ENCODE data around the gene FKBP2. TPM values are rescaled to one million over a fixed set of nuclear protein-coding genes. Genes with fewer than 3 reads are reported as not detected.

FKBP2 gene
- total and polyA plus RNA-seq, 2 of the 13 experiments (the other 11 are each of a cell fraction or from before 2014, with no cell fraction given) = 30.1 to 53.3 TPM

GRCh38 chr11:64284962-64285884, 44.3 kb downstream of the FKBP2 start, which contains the start of gene GPR137 (continued):
- TF ChIP-seq ZNF280B (CRISPR knock-in tag; IDR thresholded peaks at IDR 0.05; ENCODE audit: borderline replicate concordance) (no peak), ZNF253 (CRISPR knock-in tag; IDR thresholded peaks at IDR 0.05; ENCODE audit: borderline replicate concordance) (no peak), ZNF512B (CRISPR knock-in tag; IDR thresholded peaks at IDR 0.05; ENCODE audit: borderline replicate concordance) (no peak), PAX8 (CRISPR knock-in tag; IDR thresholded peaks at IDR 0.05; ENCODE audit: borderline replicate concordance) (no peak), DRAP1 (CRISPR knock-in tag; IDR thresholded peaks at IDR 0.05) (no peak), TOPORS (CRISPR knock-in tag; IDR thresholded peaks at IDR 0.05) (no peak), ZNF451 (CRISPR knock-in tag; IDR thresholded peaks at IDR 0.05) (no peak), FOXP4 (CRISPR knock-in tag; IDR thresholded peaks at IDR 0.05) (no peak), MTF2 (CRISPR knock-in tag; IDR thresholded peaks at IDR 0.05; ENCODE audit: borderline replicate concordance) (no peak), TBX3 (IDR thresholded peaks at IDR 0.05; ENCODE audit: borderline replicate concordance) (no peak)
- TF ChIP-seq, protein P1, sequence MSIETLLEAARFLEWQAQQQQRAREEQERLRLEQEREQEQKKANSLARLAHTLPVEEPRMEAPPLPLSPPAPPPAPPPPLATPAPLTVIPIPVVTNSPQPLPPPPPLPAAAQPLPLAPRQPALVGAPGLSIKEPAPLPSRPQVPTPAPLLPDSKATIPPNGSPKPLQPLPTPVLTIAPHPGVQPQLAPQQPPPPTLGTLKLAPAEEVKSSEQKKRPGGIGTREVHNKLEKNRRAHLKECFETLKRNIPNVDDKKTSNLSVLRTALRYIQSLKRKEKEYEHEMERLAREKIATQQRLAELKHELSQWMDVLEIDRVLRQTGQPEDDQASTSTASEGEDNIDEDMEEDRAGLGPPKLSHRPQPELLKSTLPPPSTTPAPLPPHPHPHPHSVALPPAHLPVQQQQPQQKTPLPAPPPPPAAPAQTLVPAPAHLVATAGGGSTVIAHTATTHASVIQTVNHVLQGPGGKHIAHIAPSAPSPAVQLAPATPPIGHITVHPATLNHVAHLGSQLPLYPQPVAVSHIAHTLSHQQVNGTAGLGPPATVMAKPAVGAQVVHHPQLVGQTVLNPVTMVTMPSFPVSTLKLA (IDR thresholded peaks at IDR 0.05) = no peak
- TF ChIP-seq, protein P2, sequence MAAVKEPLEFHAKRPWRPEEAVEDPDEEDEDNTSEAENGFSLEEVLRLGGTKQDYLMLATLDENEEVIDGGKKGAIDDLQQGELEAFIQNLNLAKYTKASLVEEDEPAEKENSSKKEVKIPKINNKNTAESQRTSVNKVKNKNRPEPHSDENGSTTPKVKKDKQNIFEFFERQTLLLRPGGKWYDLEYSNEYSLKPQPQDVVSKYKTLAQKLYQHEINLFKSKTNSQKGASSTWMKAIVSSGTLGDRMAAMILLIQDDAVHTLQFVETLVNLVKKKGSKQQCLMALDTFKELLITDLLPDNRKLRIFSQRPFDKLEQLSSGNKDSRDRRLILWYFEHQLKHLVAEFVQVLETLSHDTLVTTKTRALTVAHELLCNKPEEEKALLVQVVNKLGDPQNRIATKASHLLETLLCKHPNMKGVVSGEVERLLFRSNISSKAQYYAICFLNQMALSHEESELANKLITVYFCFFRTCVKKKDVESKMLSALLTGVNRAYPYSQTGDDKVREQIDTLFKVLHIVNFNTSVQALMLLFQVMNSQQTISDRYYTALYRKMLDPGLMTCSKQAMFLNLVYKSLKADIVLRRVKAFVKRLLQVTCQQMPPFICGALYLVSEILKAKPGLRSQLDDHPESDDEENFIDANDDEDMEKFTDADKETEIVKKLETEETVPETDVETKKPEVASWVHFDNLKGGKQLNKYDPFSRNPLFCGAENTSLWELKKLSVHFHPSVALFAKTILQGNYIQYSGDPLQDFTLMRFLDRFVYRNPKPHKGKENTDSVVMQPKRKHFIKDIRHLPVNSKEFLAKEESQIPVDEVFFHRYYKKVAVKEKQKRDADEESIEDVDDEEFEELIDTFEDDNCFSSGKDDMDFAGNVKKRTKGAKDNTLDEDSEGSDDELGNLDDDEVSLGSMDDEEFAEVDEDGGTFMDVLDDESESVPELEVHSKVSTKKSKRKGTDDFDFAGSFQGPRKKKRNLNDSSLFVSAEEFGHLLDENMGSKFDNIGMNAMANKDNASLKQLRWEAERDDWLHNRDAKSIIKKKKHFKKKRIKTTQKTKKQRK (IDR thresholded peaks at IDR 0.05; ENCODE audit: low read length) = no peak
- TF ChIP-seq, protein P3, sequence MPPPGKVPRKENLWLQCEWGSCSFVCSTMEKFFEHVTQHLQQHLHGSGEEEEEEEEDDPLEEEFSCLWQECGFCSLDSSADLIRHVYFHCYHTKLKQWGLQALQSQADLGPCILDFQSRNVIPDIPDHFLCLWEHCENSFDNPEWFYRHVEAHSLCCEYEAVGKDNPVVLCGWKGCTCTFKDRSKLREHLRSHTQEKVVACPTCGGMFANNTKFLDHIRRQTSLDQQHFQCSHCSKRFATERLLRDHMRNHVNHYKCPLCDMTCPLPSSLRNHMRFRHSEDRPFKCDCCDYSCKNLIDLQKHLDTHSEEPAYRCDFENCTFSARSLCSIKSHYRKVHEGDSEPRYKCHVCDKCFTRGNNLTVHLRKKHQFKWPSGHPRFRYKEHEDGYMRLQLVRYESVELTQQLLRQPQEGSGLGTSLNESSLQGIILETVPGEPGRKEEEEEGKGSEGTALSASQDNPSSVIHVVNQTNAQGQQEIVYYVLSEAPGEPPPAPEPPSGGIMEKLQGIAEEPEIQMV (CRISPR knock-in tag; IDR thresholded peaks at IDR 0.05; ENCODE audit: low read depth) = no peak

All from HepG2 (cell line).